ENCODE measurements around the gene GAP43.

The GAP43 gene

DNA sequence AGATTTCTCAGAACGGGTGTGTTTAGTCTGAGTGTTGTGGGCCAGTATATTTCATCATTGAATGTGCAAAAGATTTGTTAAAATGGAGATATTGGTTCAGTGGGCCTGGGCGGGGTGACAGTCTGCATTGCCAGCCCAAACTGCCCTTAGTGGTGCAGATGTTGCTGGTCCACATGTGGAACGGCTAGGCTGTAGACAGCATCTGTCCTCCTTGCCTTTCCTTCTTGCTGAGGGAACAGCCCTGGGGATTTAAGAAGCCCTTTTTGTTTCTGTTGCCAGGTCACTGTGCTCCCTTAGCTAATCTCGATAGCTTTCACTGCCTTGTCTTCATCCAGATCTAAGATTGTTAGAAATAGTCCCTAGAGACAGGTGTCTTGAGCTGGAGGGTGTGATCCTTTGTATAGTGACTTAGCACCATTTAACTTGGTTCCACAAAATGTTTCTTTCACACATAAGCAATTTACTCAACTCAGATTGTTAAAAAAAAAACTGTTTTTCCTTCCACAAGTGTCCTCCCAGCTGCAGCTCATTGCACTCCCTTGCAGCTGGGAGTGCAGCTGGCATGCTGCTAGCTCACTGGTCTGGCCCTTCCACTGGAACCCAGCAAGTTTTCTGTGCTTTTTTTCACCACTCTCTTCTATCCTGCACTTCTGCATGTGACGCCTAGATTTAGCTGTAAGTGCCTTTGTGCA lies 37.5 kb downstream of the GAP43 start:
- H3K9me2 ChIP-seq (replicated peaks; ENCODE audit: insufficient read depth, low read length): no peaks in the 10 kb centered on the region
- no peak overlapping the region for H3K4me2 ChIP-seq (ENCODE audit: low read depth, low read length, poor library complexity, severe bottlenecking)
- no peaks in the 10 kb centered on the region for H3K79me2 ChIP-seq (ENCODE audit: insufficient read depth, low read length)
- H3K4me3 ChIP-seq (ENCODE audit: insufficient read depth, low read length, poor library complexity, severe bottlenecking): no peak overlapping the region
- no peaks in the 10 kb centered on the region for H3K27me3 ChIP-seq (ENCODE audit: low read length)
- H2AFZ ChIP-seq (ENCODE audit: low read depth, low read length, severe bottlenecking): no peak overlapping the region
- no peaks in the 10 kb centered on the region for H4K20me1 ChIP-seq (ENCODE audit: low read depth, low read length)
- H3K9ac ChIP-seq (ENCODE audit: low read length): no peak overlapping the region
- H3F3A ChIP-seq (ENCODE audit: insufficient read depth): peaks cover 10% of the 10 kb centered on the region
- no peaks in the 10 kb centered on the region for H3K36me3 ChIP-seq (ENCODE audit: low read length)
- no peaks in the 10 kb centered on the region for H3K9me3 ChIP-seq (ENCODE audit: insufficient read depth, low read length)
- TF ChIP-seq, protein P1, sequence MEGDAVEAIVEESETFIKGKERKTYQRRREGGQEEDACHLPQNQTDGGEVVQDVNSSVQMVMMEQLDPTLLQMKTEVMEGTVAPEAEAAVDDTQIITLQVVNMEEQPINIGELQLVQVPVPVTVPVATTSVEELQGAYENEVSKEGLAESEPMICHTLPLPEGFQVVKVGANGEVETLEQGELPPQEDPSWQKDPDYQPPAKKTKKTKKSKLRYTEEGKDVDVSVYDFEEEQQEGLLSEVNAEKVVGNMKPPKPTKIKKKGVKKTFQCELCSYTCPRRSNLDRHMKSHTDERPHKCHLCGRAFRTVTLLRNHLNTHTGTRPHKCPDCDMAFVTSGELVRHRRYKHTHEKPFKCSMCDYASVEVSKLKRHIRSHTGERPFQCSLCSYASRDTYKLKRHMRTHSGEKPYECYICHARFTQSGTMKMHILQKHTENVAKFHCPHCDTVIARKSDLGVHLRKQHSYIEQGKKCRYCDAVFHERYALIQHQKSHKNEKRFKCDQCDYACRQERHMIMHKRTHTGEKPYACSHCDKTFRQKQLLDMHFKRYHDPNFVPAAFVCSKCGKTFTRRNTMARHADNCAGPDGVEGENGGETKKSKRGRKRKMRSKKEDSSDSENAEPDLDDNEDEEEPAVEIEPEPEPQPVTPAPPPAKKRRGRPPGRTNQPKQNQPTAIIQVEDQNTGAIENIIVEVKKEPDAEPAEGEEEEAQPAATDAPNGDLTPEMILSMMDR (IDR thresholded peaks at IDR 0.05; ENCODE audit: insufficient read depth, low read length, poor library complexity, severe bottlenecking): no peak
- TF ChIP-seq EZH2phosphoT487 (conservative IDR thresholded peaks at IDR 0.05; ENCODE audit: low read length): no peak
- H3K27ac ChIP-seq (ENCODE audit: low read depth, low read length): no peak overlapping the region

DNA sequence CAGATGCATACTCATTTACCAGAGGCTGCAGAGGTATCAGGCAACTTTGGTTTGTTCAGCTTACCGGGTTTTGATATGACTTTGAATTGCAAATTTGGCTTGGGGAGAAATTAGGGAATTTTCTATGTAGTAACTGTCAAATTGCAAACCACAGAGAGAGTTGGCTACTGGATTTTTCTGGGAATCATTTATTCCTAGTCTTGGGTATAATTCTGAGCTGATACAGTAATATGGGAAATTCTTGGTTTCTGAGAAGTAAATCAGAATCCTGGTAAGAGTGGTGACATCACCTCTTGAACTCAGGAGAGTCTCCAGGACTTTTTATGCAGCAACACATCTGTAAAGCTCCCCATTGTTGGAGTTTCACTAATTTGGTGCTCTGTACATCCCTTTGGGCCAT lies 39.0 kb downstream of the GAP43 start:
- no peak overlapping the region for H3K9ac ChIP-seq (ENCODE audit: low read length)
- H3K4me3 ChIP-seq (ENCODE audit: insufficient read depth, low read length, poor library complexity, severe bottlenecking): no peak overlapping the region
- H3F3A ChIP-seq (ENCODE audit: insufficient read depth): peaks cover 10% of the 10 kb centered on the region
- no peaks in the 10 kb centered on the region for H4K20me1 ChIP-seq (ENCODE audit: low read depth, low read length)
- no peak overlapping the region for H2AFZ ChIP-seq (ENCODE audit: low read depth, low read length, severe bottlenecking)
- no peaks in the 10 kb centered on the region for H3K79me2 ChIP-seq (ENCODE audit: insufficient read depth, low read length)
- TF ChIP-seq, protein P1 (IDR thresholded peaks at IDR 0.05; ENCODE audit: insufficient read depth, low read length, poor library complexity, severe bottlenecking): no peak
- TF ChIP-seq EZH2phosphoT487 (conservative IDR thresholded peaks at IDR 0.05; ENCODE audit: low read length): no peak
- H3K9me3 ChIP-seq (ENCODE audit: insufficient read depth, low read length): no peaks in the 10 kb centered on the region
- no peaks in the 10 kb centered on the region for H3K9me2 ChIP-seq (replicated peaks; ENCODE audit: insufficient read depth, low read length)
- no peak overlapping the region for H3K27ac ChIP-seq (ENCODE audit: low read depth, low read length)
- H3K4me2 ChIP-seq (ENCODE audit: low read depth, low read length, poor library complexity, severe bottlenecking): no peak overlapping the region
- H3K27me3 ChIP-seq (ENCODE audit: low read length): no peaks in the 10 kb centered on the region
- no peaks in the 10 kb centered on the region for H3K36me3 ChIP-seq (ENCODE audit: low read length)

GRCh38 chr3:115663414-115663813 lies 40.1 kb downstream of the GAP43 start:
- H4K20me1 ChIP-seq (ENCODE audit: low read depth, low read length): no peaks in the 10 kb centered on the region

More at GRCh38 chr3:115663414-115663813, 40.1 kb downstream of the GAP43 start:
- no peaks in the 10 kb centered on the region for H3K9me3 ChIP-seq (ENCODE audit: insufficient read depth, low read length)
- TF ChIP-seq, protein P1 (IDR thresholded peaks at IDR 0.05; ENCODE audit: insufficient read depth, low read length, poor library complexity, severe bottlenecking): no peak
- no peak for TF ChIP-seq EZH2phosphoT487 (conservative IDR thresholded peaks at IDR 0.05; ENCODE audit: low read length)
- no peaks in the 10 kb centered on the region for H3K79me2 ChIP-seq (ENCODE audit: insufficient read depth, low read length)
- H3K27me3 ChIP-seq (ENCODE audit: low read length): no peaks in the 10 kb centered on the region
- no peak overlapping the region for H2AFZ ChIP-seq (ENCODE audit: low read depth, low read length, severe bottlenecking)
- H3K4me2 ChIP-seq (ENCODE audit: low read depth, low read length, poor library complexity, severe bottlenecking): no peak overlapping the region
- H3K4me3 ChIP-seq (ENCODE audit: insufficient read depth, low read length, poor library complexity, severe bottlenecking): no peak overlapping the region
- H3K9me2 ChIP-seq (replicated peaks; ENCODE audit: insufficient read depth, low read length): no peaks in the 10 kb centered on the region
- no peaks in the 10 kb centered on the region for H3K36me3 ChIP-seq (ENCODE audit: low read length)
- H3F3A ChIP-seq (ENCODE audit: insufficient read depth): peaks cover 10% of the 10 kb centered on the region
- no peak overlapping the region for H3K9ac ChIP-seq (ENCODE audit: low read length)
- H3K27ac ChIP-seq (ENCODE audit: low read depth, low read length): no peak overlapping the region
